Stimulated activated CD8-positive, alpha-beta memory T cell treated with anti-CD3 and anti-CD28 coated beads, Interleukin-2, amount 100 ng/mL, for 1 hour (primary cell): ENCODE data around the gene STARD3NL.
"Not testable (repeated sequence)": the region's sequence is repeated elsewhere in the genome, so short reads cannot be mapped to it uniquely, and the experiment has no call there.

ENCODE experiments used
- DNase-seq, 2 donors: peaks; one replicate each; pipeline ENCODE4 v3.0.0-alpha.2; 2020; ENCODE audit warnings: low read depth in 2 of 2

STARD3NL gene

DNA sequence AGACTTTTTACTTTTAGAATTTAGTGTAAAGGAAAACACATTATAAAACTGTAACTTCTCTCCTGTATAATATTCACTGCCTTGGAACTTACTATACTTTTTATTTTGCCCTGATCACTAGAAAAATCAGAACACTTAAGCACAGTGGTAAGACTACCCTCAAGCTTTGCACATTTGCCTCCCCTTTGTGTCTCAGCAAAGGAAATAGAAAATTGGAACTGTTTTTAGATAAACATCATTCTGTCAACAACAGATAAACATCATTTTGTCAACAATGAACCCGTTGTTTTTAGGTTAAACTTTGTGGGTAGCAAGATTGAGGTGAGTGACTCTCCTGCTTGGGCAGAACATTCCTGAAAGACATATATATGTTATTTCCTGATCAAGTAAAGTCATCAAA lies 86.6 kb downstream of the STARD3NL start:
- not testable (repeated sequence) for DNase-seq

DNA sequence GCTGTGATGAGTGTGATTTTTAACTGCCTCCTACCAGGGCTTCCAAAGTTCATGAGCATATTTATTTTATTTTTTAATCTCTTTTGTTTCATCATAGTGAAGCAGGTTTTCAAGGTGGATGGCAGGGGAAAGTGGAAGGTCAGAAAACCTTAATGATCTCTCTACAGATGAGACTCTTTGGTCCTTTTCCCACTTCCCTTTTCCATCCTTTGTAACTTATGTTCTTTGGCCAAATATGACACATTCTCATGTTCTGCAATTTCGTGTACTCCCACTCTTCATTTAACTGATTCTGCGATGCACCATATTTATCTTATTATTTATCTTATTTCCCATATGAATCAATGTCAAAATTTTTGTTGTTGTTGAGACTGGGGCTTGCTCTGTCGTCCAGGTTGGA lies 87.9 kb downstream of the STARD3NL start:
- not testable (repeated sequence) for DNase-seq

DNA sequence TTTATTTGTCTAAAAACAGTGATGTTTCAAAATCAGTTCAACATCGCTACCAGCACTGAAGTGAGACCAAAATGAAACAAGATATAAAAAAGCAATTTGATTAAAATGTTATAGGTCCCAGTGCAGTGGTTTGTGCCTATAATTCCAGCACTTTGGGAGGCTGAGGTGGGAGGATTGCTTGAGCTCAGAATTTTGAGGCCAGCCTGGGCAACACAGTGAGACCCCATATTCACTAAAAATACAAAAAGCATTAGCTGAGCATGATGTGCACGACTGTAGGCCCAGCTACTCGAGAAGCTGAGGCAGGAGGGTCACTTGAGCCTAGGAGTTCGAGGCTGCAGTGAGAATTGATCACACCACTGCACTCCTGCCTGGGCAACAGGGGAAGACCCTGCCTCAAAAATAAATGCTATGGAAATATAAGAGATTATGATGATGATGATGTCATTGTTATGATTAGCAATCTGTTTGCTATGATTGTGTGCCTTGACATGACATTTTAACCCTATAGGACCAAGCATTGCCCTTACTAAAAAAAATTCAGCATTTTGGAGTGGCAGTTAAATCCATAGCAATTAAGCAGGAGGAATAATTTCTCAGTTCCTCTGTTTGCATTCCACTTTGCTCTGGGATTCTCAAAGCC lies 91.8 kb downstream of the STARD3NL start:
- DNase-seq, result not testable (repeated sequence)

- DNase-seq, result not testable (repeated sequence)
These were observed 92.4 kb downstream of the STARD3NL start for GRCh38 chr7:38270405-38270804.

DNA sequence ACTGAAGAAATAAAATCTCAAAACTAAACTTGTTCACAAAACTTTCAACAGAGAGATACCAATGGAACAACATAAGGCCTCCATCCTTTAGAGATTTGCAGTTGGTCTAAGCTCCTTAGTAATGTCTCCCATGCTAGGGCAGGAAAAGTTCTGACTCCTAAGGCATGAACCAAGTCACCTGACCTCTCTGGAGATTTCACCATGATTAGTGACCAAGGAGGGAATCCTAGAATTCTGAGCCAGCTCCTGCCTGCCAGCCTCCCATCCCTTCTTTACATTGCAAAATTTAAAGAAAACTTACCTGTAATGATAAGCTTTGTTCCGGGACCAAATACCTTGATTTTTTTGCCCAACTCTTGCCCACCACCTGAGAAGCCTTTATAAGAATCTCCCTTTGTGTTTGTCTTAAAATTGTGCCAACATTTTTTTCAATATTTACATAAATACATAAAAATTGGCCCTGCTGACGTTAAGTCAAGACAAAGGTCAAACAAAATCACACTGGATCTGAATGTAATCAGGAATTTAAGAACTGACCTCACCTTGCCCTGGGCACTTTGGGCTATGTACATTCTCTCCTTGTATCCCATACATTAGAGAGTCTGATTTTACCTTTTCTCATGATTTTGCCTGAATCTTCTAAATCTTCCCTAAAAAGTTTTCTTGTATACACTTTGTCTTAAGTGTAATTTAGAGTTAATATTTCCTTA lies 95.4 kb downstream of the STARD3NL start, which contains the start of gene TARP:
TSS of gene TARP (minus strand) at position 351 of the 710 bp plus-strand sequence.
- DNase-seq, result no peak

DNA sequence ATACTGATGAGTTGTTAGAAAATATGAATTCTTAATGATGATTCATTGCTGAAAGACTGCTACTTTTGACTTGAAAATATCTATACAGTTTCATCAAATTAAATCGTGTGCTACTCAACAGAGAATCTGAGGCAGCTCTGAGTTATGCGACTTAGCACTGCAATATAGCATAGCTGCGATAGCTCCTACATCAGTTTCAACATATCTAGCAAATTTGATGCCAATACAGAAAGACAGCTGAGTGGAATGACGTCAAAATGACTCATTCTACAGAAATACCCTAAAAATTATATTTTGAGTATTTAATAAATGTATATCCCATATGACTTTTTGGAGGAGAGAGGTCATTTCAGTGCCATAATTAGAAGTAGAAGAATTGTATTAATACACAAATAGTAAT lies 96.4 kb downstream of the STARD3NL start:
- no peak for DNase-seq

GRCh38 chr7:38274927-38275620 lies 97.0 kb downstream of the STARD3NL start:
- no peak for DNase-seq

DNA sequence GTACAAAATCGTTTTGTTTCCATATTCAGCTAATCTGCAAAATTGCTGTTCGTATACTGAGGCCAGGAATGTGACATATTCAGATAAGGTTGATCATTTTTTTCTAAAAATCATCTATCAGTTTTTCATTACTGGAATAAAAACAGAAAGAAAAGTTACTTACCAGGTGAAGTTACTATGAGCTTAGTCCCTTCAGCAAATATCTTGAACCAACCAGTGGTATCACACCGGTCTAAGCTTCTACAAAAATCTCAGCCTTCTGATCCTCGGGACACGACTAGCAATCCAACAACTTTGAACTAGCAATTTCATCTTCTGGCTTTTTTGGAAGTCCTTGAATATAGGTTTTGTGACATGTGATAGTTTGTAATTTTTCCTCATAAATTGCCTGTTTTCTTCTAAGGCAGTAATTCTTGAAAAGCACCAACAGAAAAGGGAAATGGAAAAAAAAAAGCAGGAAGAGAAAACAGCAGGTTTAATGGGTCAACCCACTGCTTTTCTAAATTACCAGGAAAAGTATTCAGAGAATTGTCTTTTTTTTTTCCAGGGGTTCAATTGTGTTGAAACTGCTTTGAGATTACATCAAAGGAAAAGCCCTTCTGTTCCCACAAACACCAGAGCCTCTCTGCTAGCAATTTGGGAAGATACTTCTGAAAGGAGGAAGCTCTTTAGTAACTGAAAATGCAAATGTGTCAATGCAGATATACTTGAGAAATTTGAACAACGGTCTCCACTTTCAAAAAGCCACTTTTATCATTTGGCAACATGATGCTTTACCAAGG lies 98.2 kb downstream of the STARD3NL start:
- DNase-seq, result no peak

DNA sequence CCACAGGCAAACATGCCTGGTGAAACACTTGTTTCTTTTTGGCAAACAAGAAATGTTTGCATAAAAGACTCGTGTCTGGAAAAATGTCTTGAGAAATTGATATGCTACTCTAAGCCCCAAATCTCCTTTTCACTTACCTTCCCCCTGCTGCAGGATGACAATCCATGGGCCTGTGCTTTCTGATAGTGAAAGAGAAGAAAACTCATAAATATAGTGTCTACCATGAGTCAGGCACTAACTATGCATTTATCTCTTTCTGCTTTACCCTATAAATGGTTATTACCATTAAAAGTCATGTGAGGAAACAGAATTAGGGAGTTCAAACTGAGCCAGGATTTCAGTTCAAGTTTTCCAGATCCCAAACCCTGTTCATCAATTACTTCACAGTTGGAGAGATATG lies 102.0 kb downstream of the STARD3NL start:
- DNase-seq, result no peak
